Measurements from ENCODE around the gene ITGB2. TPM values are rescaled to one million over a fixed set of nuclear protein-coding genes. Genes with fewer than 3 reads are reported as not detected.

Gene ITGB2
- polyA plus RNA-seq, result not detected in 2 replicates

DNA sequence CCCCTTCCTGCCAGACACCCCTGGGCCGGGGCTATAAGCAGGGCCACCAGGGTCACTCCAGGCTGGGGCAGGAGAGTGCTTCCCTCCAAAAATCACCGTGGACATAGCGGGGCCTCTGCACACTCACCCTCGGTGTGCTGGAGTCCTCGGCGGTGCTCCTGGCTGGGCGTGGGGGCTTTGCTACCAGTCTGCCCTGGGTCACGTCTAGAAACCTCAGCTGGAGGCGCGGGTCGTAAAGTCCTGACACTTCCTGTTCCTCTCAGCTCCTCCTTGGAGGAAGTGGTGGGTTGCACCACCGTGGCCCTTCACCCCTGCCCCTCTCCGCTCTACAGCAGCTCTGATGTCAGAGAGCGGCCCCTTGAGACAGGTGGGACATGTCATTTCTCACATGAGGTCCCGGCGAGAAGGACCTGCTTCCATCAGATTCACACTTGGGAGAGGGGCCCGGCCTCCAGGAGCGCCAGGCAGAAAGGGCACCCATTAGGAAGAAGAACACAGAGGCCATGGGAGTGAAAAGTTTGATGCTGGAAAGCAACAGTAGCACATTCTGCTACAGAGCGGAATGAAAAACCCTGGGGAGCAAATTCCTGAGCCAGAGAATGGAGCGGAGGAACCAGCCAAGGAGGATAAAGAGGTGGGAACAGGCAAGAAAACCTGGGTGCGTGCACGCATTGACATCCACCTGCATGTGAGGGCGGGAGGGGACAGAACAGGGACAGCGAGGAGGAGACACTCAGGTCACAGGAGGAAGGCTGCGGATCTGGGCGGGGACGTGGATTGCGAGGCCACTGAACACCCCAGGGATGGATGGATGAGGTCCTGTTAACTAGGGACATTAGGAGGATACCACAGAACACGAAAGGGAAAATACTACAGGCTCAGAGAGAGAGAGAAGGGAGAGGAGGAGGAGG is at the start of gene ITGB2:
Gene ITGB2 (minus strand): TSS at position 206 of the 911 bp plus-strand sequence. CDS start 10,117 bp downstream, outside the sequence.

DNA sequence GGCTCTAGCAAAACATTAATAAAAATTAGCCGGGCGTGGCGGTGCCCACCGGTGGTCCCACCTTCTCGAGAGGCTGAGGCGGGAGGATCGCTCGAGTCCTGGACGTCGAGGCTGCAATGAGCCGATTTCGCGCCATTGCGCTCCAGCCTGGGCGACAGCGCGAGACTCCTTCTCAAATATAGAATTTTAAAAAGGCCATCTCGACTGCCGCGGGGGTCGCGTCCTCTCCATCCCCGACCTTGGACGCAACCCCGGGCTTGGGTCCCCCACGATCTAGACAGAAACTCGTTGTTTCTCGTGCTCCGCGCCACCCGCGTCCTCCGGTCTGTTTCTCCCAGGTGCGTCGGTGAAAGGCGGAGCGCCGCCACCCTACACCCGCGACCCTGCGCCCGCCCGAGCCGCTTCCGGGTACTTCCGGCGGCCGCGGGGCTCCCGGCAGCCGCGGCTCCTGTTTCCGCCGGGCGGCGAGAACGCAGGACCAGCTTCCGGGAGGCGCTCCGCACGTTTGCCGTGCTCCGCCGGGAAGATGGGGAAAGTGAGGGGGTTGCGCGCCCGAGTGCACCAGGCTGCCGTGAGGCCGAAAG is 18.9 kb upstream of the ITGB2 start, which contains the start of gene SLX9:
Gene SLX9 (plus strand): TSS at position 498 of the 584 bp plus-strand sequence. CDS start 29 bp downstream, at position 527.

DNA sequence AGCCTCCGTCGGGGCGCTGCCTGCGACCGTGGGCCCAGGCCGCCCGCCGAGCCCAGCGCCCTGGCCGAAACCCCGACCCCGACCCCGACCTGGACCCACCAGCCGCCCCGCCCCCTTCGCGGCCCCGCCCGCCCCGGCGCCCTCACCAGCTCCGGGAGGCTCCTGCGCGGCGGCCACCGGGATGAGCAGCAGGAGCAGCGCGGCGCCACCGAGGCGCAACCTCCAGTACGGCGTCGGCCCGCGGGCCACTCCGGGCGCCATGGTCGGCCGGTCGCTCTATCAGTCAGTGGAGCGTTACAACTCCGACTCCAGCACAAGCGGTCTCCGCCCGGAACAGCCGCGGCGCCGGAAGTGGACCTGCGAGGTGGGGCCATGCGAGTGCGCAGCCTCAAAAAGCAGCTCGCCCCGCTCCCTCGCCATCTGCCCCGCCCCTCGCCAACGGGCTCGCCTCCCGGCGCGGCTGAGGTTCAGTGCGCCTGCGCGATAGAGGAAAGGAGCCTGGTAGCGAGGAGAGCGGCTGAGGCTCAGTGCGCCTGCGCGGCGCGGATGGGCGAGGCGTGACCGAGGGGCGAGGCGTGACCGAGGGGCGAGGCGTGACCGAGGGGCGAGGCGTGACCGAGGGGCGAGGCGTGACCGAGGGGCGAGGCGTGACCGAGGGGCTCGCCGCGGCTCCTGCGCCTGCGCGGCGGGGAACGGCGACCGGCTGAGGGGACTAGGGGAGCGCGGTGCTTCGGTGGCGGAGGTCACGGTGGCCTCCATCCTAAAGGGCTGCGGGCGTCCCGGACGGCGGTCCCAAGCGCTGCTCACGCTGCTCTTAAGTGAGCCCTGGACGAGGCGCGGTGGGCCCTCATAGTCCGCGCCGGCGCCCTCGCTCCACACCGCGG is 47.1 kb downstream of the ITGB2 start, which contains the start of gene PTTG1IP:
Gene PTTG1IP (minus strand): TSS at position 335 of the 884 bp plus-strand sequence. CDS start 74 bp downstream, at position 261.

Other genes starting within 250 kb of the ITGB2 start
- not detected in 2 replicates for gene KRTAP12-1, start 238.7 kb downstream of the ITGB2 start, polyA plus RNA-seq
- not detected in 2 replicates for gene KRTAP10-12, start 223.7 kb downstream of the ITGB2 start, polyA plus RNA-seq
- gene TSPEAR, start 209.3 kb downstream of the ITGB2 start, polyA plus RNA-seq, result not detected in 2 replicates
- 18.6 and 38.5 TPM in 2 replicates for gene UBE2G2, start 119.1 kb downstream of the ITGB2 start, polyA plus RNA-seq
- 66.7 and 90.6 TPM in 2 replicates for gene SUMO3, start 102.8 kb downstream of the ITGB2 start, polyA plus RNA-seq
- gene PTTG1IP, start 47.2 kb downstream of the ITGB2 start, polyA plus RNA-seq, result 9.0 and 12.0 TPM in 2 replicates
- 1.4 and 1.6 TPM in 2 replicates for gene SLX9, start 19.1 kb upstream of the ITGB2 start, polyA plus RNA-seq
- gene ADARB1, start 153.7 kb upstream of the ITGB2 start, polyA plus RNA-seq, result 27.3 and 29.7 TPM in 2 replicates